HG03520 (cell line): ENCODE data around the gene PALLD.
A peak's percentile ranks its signal among the peaks of the same experiment; 100 is the strongest.

ENCODE experiments used
- ATAC-seq: cut with Tn5 transposase; IDR thresholded peaks from one replicate; pipeline ENCODE4 v1.9.1; 2021; ENCODE audit warnings: mild to moderate bottlenecking, moderate library complexity; ENCODE audit not compliant: unreplicated experiment

The PALLD gene

DNA sequence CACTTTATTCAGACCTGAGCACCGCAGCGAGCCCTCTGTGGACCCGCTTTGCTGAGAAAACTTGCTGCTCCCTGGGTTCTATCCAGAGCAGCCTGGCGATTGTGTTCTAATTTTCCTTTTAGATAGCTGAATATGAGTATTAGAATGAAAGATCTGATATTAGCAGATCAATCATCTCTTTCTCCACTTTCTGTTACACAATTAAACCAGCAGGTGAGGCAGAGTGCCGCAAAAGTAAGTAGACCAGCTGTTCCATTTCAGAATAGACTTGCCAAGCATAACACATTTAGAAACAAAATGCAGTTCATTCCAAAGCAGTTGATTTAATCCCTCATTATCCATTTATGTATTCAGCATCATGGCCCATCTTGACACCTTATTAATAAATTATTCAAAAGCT lies 58.6 kb downstream of the PALLD start:
- no peak for ATAC-seq

DNA sequence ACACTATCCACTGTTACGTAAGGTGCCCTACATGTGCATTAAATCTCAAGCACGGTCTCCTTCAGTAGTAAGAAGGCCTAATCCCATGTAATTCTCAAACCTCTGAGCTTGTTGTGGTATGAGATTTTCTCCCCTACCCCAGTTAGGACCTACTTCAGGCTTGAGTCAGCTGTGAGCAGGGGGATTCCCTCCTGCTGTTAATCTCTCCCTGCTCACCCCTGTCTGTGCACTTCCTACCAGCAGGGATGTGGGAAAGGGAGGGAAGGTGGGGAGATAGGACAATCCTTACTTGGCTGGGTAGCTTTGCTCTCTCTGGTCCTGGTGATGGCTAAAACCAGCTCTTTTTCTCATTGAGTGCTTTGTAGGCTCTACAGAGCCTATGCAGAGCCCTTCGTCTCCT lies 60.8 kb downstream of the PALLD start:
- no peak for ATAC-seq

DNA sequence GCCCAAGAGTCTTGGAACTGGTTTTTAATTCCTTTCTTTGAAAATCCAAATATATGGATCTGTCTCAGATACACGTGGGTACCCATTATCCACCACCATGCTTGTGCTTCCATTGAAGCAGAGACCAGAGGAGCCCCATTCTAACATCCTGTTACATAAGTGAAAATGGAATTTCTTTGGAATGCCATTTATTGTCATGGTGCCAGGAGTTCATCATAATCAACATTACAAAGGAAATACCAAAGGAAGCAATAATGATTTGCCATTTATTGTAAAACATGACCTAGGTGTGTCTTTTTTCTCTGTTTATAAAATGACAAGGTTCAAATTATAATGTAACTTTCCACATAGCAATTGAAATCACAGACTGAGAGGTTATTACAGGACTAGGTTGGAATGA lies 61.7 kb downstream of the PALLD start:
- no peak for ATAC-seq

DNA sequence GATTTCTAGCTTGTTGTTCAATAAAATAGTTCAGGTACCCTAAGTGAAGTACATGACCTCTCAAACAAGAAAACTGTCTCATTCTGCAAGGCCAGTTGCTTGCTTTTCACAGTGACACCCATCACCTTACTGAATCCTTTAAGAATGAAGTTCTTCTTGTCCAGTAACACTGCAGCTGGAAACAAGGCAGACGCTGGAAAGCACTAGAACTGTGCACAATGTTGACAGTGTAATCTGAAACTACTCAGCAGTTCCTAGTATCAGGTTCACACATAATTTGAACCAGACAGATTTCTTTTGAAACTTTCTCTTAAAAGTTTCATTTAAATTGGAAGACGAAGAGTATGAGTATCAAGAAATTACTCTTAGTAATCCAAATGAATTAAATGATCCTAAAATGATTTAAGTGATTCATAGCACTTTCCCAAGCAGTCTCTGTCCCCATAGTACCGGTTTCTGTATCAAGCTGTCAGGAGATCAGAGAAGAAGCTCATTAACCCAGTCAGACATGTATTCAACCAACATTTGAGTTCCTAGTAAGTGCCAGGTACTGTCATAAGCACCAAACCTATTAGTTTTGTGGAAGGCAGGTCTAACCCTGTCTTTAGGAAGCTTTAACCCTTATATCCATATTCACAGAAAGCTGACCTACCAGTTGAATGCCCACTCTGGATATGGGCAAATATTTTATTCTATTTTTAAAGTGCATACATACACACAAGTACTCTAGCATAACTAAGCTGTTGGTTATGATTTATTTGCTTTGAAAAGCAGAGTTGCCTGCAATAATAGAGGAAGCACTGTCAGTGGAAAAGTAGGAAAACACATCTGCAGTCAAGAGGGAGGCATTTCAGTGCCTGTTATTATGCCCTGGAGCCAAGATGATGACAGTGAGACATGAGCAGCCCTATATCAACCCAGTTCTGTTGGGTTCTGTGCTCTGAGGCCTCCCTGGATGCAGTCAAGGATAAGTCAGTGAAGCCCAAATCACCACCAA lies 63.6 kb downstream of the PALLD start:
- ATAC-seq: no peak

DNA sequence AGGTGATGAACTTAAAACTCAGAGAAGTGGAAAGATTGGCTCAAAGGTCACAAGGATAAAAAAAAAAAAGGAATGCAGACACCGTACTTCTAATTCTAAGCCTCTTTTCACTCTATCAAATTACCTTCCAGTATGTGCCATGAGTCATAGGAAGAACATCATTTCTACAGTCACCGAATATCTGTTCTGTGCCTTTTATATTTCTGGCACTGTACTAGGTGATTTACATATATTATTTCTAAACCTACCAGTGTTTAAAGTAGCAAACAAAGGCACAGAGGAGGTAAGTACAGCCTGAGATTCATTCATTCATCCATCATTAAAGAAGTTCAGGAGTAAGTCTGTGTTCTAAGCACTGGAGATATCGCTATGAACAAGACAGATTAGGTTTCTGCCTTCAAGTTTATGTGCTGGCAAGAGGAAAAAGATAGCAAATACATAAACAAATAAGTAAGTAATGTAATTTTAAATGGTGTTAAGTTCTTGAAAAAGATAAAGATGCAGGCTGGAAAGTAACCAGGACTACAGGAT lies 65.3 kb downstream of the PALLD start:
- no peak for ATAC-seq

DNA sequence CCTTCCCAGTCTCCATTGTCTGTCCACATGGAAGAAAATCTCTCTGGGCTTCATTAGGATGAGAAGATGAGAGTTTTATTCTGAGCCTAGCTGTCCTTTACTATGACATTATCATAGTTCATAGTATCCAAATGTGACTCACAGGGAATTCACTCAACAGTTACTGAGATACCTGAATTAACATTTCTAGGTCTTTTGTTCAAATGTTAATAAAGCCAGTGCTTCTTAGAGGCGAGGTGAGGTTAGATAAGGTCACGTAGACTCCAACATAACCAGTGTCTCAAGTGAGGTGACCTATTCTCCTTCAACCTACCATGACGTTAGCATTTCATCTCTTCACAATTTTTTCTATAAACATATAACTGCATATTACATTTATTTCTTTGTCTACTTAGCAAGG lies 67.2 kb downstream of the PALLD start:
- ATAC-seq: no peak

DNA sequence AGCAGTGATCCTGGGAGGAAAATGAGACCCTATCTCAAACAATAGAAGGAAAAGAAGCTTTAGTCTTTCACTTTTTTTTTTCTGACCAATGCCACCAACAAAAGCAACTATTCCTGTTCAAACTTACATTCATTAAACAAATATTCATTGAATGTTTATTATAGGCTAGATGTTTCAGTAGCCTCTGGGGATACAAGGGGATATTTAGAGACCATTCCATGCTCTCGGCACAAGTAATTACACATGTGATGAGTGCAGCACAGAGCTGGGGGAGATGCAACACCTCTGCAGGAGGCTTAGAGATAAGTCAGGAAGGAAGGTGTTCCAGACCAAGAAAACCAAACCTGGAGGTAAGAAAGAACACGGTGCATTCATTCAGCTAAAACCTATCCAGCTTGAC lies 68.3 kb downstream of the PALLD start:
- ATAC-seq: no peak

DNA sequence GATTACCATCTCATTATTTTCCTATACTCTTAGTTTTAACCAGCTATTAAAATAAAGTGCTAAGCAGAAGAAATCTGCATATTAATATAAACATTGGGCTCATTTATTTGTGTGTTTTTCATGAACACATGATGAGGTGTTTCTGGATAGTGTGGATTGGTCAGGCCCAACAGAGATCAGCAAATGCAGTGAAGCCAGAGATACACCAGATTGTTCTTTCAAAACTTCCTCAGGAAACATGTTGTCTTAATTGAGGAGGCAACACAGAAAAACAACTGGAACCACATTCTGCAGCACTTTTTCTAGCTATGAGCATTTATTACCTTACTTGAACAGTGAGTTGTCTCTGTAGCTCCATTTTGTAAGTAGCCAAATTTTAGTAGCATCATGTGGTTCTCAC lies 69.9 kb downstream of the PALLD start:
- ATAC-seq: no peak

DNA sequence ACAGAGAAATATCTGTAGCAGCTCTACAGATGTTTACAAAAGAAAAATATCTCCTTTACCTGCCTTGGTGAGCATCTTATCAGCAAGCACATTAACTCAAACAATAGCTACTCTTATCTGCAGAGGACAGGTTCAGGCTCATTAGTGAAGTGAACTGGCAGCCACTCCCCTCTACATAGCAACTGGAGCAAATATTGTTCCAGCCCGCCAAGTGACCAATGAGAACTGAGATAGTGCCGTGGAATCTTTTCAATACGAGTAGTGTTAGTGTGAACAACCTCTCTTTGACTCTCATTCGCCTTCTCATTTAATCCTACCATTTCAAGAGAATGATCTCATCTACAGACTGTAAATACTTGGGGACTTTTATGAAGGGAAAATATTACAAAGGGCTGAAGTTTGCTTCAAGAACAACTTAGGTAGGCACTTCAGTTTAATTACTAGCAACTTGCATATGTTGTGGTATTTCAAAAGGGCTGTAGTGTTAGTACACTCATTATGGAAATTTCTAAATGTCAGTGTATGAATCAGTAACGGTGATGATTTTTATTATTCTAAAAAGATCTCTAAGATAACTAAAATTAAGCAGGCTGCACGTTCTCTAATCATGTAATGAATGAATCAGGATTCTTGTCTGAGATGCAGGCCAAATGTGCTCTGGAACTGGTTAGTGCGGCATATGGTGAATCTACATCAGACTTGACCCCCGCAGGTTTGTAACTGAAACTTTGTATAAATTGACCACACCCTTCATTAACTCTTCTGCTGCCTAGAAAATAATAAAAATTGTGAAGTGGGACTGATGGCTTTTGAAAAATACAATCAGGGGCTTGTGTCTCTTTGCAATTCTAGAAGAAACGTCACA lies 72.4 kb downstream of the PALLD start:
- ATAC-seq: no peak

DNA sequence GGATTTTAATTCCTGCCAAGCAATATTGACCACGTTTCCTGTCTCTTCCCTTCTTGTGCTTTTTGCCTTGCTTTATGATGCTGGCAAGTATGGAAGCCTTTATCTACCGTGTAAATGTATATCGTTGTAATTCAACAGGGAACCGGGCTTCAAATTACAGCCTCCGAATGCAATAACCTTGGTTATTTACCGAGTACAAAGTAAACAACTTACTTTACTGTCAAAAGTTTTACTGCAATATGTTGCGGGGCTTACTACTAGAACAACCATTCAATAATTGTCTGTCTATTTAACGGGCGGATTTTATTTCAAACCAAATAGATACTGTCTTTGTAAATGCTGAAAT lies 73.1 kb downstream of the PALLD start:
- no peak for ATAC-seq

DNA sequence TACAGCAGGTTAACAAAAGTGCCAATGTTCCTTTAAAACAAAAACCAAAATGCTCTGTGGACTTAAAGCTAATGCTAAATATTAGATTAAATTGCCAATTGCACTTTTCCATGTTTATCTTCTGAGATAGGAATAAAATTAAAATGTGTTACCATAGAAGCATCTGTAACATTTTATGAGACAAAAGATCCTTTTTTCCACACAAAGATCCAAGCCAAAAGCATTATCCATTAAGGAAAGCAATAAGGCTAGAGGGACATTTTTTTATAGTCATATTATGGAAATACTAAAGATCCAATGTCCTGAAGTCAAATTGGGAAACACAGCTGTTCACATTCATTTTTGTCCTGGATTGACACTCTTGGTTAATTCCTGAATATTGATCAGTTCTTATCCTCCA lies 73.6 kb downstream of the PALLD start:
- no peak for ATAC-seq

DNA sequence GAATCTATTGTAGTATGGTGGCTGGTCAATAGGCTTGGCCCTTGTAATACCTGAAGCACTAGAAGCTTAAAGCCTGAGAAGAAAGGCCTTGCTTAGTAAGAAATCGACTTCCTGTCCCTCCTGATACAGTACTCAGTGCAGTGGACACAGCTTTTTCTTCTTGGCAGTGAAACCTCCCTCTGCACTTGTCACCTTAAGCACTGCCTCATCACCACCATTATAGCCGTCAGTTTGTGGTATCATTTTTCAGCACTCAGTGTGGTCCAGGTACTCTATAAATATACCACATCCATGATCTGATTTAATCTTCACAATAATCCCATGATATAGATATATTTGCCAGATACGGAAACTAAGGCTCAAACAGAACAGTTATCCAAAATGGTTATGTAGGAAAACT lies 75.2 kb downstream of the PALLD start:
- no peak for ATAC-seq

DNA sequence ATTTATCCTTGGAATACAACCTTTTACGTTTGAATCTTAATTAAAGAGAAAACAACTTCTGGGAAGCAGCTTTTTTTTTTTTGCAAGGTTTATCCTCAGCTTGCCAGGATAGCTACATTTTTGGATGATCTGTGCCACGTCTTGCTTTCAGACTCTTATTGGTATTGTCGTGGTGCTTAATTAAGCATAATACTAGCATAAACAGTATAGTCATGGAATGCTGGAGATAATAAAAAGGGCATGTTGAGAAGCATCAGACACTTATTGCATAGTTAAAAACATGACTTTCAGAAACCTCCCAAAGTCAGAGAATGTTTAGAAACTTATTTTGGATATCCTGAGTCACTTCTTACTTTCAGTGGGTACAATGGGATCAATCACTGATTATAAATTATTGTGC lies 77.0 kb downstream of the PALLD start:
- ATAC-seq: no peak

DNA sequence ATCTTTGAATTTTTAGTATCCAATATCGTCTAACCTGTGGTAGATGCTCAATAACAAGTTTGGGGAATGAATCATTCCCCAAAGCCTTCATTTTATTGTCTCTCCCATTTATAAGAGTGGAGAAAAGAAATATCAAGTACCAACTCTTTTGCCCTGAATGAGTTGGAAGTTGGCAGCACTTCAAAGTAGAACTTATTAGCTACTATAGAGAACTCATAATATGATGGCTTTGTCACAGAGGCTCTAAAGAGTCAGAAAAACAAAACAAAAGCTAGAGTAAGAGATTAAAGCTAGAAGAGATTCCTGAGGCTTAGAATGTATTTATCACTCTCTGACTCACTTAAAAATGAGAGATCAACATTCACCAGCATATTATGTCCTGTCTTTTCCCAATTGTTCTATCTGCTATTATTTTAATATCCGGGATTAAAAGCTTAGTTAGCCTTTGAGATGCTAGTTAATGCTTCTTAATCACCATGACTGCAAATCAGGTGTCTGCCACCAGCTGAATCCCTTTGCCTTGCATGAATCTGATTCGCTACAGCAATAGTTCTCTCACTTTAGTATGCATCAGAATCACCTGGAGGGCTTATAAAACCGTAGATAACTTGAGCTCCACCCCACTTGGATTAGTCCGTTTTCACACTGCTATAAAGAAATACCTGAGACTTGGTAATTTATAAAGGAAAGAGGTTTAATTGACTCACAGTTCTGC lies 77.9 kb downstream of the PALLD start:
- ATAC-seq: no peak

DNA sequence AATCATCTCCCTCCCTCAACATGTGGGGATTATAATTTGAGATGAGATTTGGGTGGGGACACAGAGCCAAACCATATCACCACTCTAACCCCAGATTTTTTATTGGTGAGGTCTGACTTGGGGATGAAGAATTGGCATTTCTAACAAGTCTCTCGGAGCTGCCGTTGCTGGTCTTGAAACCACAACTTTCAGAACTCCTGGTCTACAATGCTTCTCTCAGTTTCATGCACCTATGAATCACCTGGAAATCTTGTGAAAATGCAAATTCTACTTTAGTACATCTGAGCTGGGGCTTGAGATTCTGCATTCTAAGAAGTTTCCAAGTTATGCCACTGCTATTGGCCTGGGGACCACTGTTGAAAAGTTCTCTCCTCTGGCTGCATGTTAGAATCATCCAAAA lies 78.6 kb downstream of the PALLD start:
- no peak for ATAC-seq

DNA sequence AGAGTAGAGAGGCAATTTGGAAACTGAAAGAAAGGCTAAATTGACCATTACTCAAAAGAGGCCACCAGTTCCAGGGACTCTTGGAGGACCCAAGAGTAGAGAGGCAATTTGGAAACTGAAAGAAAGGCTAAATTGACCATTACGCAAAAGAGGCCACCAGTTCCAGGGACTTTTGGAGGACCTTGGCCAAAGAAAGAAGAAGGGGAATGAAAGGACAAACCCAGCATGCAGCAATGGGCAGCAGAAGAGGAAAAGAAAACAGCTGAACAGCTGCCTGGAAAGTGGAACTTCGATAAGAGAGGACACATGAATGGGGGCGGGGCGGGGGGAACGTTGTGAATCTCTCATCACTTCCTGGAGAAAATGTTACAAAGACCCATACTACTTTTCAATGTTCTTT lies 80.8 kb downstream of the PALLD start:
- ATAC-seq: no peak

DNA sequence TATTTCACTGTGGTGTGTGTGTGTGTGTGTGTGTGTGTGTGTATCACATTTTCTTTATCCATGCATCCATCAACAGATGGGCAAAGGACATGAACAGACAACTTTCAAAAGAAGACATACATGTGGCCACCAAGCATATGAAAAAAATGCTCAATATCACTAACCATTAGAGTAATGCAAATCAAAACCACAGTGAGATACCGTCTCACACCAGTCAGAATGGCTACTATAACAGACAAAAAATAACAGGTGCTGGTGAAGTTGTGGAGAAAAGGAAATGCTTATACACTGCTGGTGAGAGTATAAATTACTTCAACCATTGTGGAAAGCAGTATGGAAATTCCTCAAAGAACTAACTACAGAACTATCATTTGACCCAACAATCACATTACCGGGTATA lies 83.4 kb downstream of the PALLD start:
- no peak for ATAC-seq

DNA sequence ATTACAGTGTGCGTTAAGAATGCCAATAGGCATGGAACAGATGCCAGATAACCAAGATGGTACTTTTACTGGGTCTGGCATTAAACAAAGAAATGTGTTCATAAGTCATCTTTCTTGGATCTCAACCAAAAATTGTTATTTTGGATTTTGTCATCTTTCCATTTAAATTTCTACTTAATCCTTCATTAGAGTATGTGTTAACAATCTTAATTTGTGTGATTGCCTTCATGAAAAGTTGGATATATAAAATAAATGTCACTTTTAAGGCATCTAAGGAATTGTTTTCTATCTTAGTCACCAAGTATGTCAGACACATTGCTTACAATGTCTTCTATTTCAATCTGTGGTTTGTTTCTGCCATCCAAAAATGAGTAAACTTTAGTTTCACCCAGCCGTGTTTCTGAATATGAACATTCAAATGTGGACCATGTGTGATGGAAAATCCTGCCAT lies 87.5 kb downstream of the PALLD start:
- peak; percentile 70 for ATAC-seq

DNA sequence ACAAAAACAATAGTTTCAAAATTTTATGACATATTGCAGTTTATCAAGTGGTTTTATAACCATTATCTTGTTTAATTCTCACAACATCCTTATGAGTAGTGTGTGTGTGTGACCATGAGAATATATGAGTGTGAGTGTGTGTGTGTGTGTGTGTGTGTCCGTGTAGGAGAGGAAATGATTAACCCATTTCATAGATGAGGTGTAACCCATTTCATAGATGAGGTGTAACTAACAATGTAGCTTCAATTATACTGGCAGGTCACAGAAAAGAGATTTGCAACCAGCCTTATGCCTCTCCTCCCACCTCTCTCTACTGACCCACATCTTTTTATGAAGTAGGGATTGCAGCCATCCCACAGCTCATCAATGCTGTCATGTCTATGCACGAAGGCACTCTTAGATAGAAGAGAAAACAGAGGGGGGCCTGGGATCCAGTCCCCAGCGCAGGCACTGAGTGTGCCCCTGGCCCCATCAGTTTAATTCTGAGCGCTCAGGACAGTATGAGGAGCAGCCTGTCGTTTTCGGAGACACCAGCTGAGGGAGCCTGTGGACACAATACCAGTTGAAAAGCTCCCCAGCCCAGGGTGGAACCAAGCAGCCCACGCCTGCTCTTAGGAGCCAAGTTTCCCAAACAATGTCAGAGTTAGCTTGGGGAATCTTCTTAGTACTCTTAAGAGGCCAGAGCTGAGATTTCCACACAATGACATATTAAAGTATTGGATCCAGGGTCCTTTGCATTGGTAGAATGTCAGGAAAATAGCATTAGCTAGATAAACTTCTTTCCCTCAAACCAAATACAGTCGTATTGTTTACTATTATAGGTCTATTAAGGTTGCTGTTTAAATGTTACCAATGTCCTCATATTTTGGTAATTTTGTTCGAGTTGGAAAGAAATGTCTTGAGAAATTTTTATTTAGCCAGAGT lies 88.6 kb downstream of the PALLD start:
- peak; percentile 74 for ATAC-seq

DNA sequence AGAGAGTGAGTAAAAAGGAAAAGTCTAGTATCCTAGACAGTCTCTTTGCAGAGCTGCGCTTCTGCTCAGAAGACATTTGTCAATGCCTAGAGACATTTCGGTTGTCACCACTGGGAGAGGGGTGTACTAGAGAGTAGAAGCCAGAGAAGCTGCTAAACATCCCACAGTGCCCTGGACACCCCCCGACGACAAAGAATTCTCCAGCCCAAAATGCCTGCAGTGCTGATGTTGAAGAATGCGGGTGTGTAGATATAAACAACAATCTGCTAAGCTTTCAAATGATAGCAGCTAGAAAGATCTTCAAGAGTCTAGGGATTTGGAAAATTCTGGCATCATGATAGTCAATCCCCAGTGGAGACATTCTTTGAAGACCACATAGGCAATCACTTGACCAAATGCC lies 90.1 kb downstream of the PALLD start:
- no peak for ATAC-seq
